Measurements from ENCODE around the gene CROCC2.

Gene CROCC2

GRCh38 chr2:240903191-240904060 lies 2.7 kb upstream of the CROCC2 start:
- no peak overlapping the region for H3K4me3 Mint-ChIP-seq
- intact Hi-C loops (cut with micrococcal nuclease), result no loop called here
- H3K27me3 Mint-ChIP-seq, result peaks cover 2% of the 10 kb centered on the region
- H3K4me1 Mint-ChIP-seq (ENCODE audit: low read depth), result no peaks in the 10 kb centered on the region
- H3K36me3 Mint-ChIP-seq (ENCODE audit: low read depth), result no peaks in the 10 kb centered on the region
- H3K27ac Mint-ChIP-seq, result no peak overlapping the region
- no peaks in the 10 kb centered on the region for H3K9me3 Mint-ChIP-seq

- Mint-ChIP-seq H3K4me3 (no peak overlapping the region), H3K4me1 (ENCODE audit: low read depth) (no peaks in the 10 kb centered on the region)
These were observed 1.6 kb upstream of the CROCC2 start for GRCh38 chr2:240904216-240905175.

GRCh38 chr2:240905176-240905781 lies 857 bp upstream of the CROCC2 start:
- Mint-ChIP-seq H3K27ac (no peak overlapping the region), H3K4me1 (ENCODE audit: low read depth) (no peaks in the 10 kb centered on the region), H3K27me3 (peaks cover 2% of the 10 kb centered on the region), H3K4me3 (no peak overlapping the region), H3K36me3 (ENCODE audit: low read depth) (no peaks in the 10 kb centered on the region), H3K9me3 (no peaks in the 10 kb centered on the region)
- intact Hi-C loops (cut with micrococcal nuclease), result no loop called here

More at GRCh38 chr2:240904216-240905175, 1.6 kb upstream of the CROCC2 start:
- H3K27me3 Mint-ChIP-seq, result peaks cover 2% of the 10 kb centered on the region
- H3K9me3 Mint-ChIP-seq, result no peaks in the 10 kb centered on the region
- intact Hi-C loops (cut with micrococcal nuclease), result no loop called here
- no peaks in the 10 kb centered on the region for H3K36me3 Mint-ChIP-seq (ENCODE audit: low read depth)
- no peak overlapping the region for H3K27ac Mint-ChIP-seq

- Mint-ChIP-seq H3K4me1 (ENCODE audit: low read depth) (no peaks in the 10 kb centered on the region), H3K4me3 (no peak overlapping the region), H3K27ac (no peak overlapping the region), H3K9me3 (no peaks in the 10 kb centered on the region), H3K27me3 (peaks cover 12% of the 10 kb centered on the region), H3K36me3 (ENCODE audit: low read depth) (no peaks in the 10 kb centered on the region)
- intact Hi-C loops (cut with micrococcal nuclease), result no loop called here
These were observed 915 bp downstream of the CROCC2 start for GRCh38 chr2:240906911-240907590.

GRCh38 chr2:240909216-240909974 lies 3.3 kb downstream of the CROCC2 start:
- no peak overlapping the region for H3K27ac Mint-ChIP-seq
- H3K36me3 Mint-ChIP-seq (ENCODE audit: low read depth), result no peaks in the 10 kb centered on the region
- peaks cover 25% of the 10 kb centered on the region for H3K27me3 Mint-ChIP-seq
- no peaks in the 10 kb centered on the region for H3K4me1 Mint-ChIP-seq (ENCODE audit: low read depth)
- H3K9me3 Mint-ChIP-seq, result no peaks in the 10 kb centered on the region
- no peak overlapping the region for H3K4me3 Mint-ChIP-seq
- intact Hi-C loops (cut with micrococcal nuclease), result no loop called here

GRCh38 chr2:240911641-240912265 lies 5.6 kb downstream of the CROCC2 start:
- Mint-ChIP-seq H3K36me3 (ENCODE audit: low read depth) (no peaks in the 10 kb centered on the region), H3K4me3 (no peak overlapping the region)
- intact Hi-C loops (cut with micrococcal nuclease), result loop anchor here (5.0 kb wide), 1 partner anchor 76 kb away; no protein-coding TSS in a partner anchor

GRCh38 chr2:240912878-240913809 lies 7.0 kb downstream of the CROCC2 start:
- no peak overlapping the region for H3K4me3 Mint-ChIP-seq

More at GRCh38 chr2:240911641-240912265, 5.6 kb downstream of the CROCC2 start:
- Mint-ChIP-seq H3K27me3 (peaks cover 44% of the 10 kb centered on the region), H3K4me1 (ENCODE audit: low read depth) (no peaks in the 10 kb centered on the region), H3K27ac (no peak overlapping the region), H3K9me3 (no peaks in the 10 kb centered on the region)

GRCh38 chr2:240913810-240914644 lies 7.9 kb downstream of the CROCC2 start:
- Mint-ChIP-seq H3K27me3 (peaks cover 55% of the 10 kb centered on the region), H3K4me1 (ENCODE audit: low read depth) (no peaks in the 10 kb centered on the region), H3K4me3 (no peak overlapping the region), H3K27ac (no peak overlapping the region), H3K36me3 (ENCODE audit: low read depth) (no peaks in the 10 kb centered on the region), H3K9me3 (no peaks in the 10 kb centered on the region)
- intact Hi-C loops (cut with micrococcal nuclease), result loop anchor here (5.0 kb wide), 1 partner anchor 73 kb away; no protein-coding TSS in a partner anchor

More at GRCh38 chr2:240912878-240913809, 7.0 kb downstream of the CROCC2 start:
- Mint-ChIP-seq H3K4me1 (ENCODE audit: low read depth) (no peaks in the 10 kb centered on the region), H3K27ac (no peak overlapping the region), H3K27me3 (peaks cover 52% of the 10 kb centered on the region), H3K36me3 (ENCODE audit: low read depth) (no peaks in the 10 kb centered on the region), H3K9me3 (no peaks in the 10 kb centered on the region)
- intact Hi-C loops (cut with micrococcal nuclease), result loop anchor here (5.0 kb wide), 1 partner anchor 74 kb away; no protein-coding TSS in a partner anchor

GRCh38 chr2:240914645-240915525 lies 8.7 kb downstream of the CROCC2 start:
- Mint-ChIP-seq H3K27ac (no peak overlapping the region), H3K4me3 (no peak overlapping the region), H3K4me1 (ENCODE audit: low read depth) (no peaks in the 10 kb centered on the region), H3K9me3 (no peaks in the 10 kb centered on the region), H3K27me3 (peaks cover 55% of the 10 kb centered on the region), H3K36me3 (ENCODE audit: low read depth) (no peaks in the 10 kb centered on the region)
- intact Hi-C loops (cut with micrococcal nuclease), result loop anchor here (5.0 kb wide), 1 partner anchor 72 kb away; no protein-coding TSS in a partner anchor
